ENCODE results near the gene ATRX. TPM values are rescaled to one million over a fixed set of nuclear protein-coding genes. Genes with fewer than 3 reads are reported as not detected.
"Not testable (repeated sequence)": the region's sequence is repeated elsewhere in the genome, so short reads cannot be mapped to it uniquely, and the experiment has no call there.

The ATRX gene
- total RNA-seq, 1 donor from 2014 or later = 261 TPM

DNA sequence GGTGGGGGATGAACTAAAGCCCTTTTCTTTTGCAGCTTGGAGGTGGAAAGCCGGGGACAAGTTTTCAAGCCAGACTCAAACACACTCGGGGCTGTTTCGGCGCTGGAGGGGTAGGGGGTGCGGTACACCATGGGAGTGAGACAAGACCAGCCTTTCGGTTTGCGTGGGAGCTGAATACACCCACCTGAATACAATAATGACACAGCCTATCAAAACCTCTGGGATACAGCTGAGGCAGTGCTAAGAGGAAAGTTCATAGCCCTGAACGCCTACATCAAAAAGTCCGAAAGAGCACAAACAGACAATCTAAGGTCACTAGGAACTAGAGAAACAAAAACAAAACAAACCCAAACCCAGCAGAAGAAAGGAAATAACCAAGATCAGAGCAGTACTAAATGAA lies 163.3 kb downstream of the ATRX start:
- DNase-seq = no peak

DNA sequence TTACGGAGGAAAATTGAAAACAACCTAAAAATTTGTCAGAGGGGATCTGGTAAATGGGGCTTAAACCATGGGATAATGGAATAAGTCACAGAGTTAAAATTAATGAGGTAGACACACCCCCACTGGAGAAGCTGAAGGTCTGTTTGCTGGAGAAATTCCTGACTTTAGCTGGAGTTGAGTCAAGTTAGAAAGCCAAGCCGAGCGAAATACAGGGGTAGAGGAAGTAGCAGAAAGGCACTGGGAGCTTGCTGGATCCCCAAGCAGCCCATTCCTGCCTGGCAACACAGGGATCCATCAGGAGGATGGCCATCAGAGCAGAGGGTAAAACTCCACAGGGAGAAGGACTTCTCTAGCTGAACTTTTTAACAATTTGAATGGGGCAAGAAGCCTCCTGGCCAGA lies 163.8 kb downstream of the ATRX start:
- DNase-seq = no peak

DNA sequence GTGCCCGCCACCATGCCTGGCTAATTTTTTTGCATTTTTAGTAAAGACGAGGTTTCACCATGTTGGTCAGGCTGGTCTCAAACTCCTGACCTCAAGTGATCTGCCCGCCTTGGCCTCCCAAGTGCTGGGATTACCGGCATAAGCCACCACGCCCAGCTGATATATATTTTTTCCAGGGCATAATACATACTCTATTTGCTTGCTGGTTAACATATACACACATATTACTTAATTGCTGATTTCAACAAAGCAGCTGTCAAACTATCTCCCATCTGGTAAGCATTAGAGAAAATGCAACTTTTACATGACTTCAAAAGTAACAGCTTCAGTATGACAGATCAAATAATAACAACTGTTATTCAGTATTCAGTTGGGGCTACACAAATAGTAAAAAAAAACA lies 164.6 kb downstream of the ATRX start:
- not testable (repeated sequence) for DNase-seq

DNA sequence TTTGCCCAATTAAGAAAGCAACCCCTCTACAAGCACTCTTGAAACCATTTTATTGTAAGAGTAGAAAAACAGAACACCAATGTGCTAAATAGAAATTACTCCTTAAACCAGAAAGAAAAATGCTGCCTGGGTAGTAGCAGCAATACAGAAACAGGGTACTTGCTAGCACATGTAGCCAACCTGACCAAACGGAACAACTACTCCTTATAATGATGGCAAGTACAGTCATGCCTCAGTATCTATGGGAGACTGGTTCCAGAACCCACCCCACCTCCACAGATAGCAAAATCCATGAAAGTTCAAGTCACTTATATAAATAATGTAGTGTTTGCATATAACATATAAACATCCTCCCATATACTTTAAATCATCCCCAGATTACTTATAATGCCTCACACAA lies 168.8 kb downstream of the ATRX start:
- DNase-seq = no peak

DNA sequence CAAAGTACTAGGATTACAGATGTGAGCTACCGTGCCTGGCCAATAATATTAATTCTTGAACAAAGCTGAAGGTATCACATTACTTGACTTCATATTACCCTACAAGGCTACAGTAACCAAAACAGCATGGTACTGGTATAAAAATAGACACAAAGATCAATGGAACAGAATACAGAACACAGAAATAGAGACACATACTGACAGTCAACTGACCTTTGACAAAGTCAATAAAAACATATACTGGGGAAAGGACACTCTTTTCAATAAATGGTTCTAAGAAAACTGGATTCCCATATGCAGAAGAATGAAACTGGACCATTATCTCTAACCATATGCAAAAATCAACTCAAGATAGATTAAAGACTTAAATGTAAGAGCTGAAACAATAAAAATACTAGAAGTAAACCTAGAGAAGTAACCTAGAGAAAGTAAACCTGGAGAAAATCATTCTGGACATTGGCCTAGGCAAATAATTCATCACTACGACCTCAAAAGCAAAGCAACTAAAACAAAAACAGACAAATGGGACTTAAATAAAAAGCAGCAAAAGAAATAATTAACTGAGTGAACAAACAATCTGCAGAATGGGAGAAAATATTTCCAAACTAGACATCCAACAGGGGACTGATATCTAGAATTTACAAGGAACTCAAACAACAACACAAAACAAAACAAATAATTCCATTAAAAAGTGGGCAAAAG lies 182.2 kb downstream of the ATRX start:
- no peak for DNase-seq

DNA sequence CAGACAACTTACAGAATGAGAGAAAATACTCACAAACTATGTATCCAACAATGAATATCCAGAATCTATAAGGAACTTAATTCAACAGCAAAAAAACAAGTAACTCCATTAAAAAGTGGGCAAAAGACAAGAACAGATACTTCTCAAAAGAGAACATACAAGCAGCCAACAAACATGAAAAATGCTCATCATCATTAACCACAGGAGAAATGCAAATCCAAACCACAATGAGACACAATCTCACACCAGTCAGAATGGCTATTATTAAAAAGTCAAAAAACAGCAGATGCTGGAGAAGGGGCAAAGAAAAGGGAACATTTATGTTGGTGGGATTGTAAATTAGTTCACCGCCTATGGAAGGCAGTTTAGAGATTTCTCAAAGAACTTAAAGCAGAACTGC lies 188.5 kb downstream of the ATRX start:
- DNase-seq = no peak

DNA sequence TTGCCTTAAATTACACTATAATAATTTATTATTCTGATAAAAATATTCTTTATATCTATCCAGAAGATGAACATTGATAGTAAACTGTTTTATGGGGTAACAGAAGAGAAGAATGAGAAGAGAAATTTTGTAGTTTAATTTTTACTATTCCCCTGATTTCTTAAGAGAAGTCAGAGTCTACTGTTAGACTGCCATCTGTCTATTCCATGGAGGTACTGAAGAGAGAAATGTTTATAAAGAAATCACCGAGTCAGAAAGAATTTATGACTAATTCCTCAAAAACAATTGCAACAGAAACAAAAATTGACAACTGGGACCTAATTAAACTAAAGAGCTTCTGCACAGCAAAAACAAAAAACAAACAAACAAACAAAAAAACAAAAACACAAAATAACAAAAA lies 188.9 kb downstream of the ATRX start:
- DNase-seq = no peak

DNA sequence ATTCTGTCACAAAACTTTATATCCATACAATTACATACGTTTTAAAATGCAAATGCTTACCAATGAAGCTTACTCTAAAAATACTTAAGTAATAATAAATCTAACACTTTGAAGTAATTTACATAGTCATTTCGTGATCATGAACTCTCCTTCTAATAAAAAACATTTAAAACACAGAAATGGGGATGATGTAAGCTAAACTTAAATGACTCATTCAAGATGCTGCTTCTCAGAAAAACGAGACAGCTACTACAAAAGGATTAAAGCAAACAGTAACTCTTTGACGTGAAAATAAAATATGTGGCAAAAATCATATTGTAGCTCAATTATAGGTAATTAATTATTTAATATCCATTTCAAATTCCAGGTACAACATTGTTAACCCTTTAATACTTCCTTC lies 190.2 kb downstream of the ATRX start:
- DNase-seq = no peak

DNA sequence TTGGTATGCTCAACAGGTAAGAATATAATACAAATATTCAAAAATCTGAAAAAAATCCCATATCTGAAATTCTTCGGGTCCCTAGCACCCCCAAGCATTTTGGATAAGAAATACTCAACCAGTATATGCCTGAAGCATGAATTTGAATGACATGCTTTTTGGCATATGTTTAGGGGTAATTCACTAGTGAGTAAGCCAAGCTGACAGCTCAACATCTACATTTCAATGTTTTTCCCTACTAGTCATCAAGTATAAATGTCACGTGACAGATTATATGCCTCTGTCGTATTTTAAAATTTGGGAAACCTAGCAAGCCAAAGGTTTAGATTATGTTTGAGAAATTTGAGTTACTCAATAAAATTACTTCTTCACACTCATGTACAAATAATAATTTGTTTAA lies 213.7 kb downstream of the ATRX start:
- DNase-seq = no peak

DNA sequence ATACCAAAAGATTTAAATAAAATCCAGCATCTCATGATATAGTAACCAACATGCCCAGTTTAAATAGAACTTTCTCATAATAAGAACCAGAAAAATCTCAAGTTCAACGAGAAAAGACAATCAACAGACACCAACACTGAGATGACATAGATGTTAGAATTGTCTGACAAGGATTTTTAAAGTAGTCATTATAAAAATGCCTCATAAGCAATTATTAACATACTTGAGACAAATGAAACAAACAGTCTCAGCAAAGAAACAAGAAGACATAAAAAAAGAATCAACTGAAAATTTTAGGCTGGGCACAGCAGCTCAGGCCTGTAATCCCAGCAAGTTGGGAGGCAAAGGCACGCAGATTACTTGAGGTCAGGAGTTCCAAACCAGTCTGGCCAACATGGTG lies 220.7 kb downstream of the ATRX start:
- no peak for DNase-seq

DNA sequence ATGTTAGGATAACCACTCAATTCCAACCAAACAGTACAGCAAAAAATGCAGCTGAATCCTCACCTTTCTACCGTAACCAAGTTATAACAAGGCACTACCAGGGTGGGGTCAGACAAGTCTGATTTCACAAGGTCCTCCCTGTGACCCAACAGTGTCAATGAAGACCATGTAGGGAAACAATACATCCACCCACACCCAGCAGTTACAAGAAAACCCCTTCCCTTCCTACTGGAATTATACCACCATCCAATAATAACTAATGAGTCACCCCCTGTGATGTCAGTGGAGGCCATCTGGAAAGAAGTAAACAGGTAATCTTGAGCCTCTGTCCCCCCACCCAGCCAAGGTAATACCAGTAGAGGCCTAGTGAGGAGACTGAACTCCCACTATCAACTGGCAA lies 221.2 kb downstream of the ATRX start:
- DNase-seq = no peak

DNA sequence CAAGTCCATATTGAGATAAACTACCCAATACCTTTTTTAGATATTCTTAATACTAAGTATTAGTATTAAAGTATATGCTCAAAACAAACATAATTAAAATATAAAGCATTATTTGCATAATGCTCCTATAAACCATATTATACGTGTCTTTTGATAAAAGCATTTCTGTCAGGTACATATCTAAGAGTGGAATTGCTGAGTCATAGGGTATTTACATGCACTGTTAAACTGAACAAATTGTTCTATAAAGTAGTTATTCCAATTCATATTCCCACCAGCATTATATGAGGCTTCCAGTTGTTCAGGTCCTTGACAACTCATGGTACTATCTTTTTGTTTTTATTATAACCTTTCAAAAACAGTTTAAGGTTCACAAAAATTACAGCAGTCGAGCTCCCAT lies 224.6 kb downstream of the ATRX start:
- DNase-seq = no peak

DNA sequence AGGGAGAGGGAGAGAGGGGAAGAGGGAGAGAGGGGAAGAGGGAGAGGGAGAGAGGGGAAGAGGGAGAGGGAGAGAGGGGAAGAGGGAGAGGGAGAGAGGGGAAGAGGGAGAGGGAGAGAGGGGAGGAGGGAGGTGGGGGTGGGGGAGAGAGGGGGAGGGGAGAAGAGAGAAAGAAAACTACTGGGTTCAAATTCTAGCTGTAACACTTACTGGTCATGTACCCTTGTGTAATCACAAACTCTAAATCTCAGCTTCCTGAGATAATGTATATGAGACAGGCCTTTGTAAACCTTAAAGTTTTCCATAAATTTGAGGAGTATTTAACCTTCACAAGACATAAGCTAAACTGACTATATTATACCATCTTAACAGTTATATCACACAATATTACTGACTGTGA lies 229.7 kb downstream of the ATRX start:
- DNase-seq = no peak

DNA sequence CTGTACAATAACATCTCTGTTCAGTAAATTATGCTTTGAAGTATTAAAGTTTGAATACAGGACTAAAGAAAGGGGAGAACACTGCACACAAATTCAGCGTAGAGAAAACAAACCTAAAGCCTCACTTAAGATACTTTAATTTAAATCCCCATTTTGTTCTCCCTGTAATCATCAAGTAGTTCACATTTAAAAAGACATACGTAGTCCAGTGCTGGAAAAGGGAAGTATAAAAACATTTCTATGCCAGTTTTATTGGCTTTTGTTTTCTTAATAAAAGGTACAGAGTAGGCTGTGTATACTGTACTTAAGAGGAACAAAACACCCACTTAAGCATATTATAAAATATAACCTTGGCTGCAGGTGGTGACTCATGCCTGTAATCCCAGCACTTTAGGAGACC lies 237.3 kb downstream of the ATRX start:
- DNase-seq = no peak

DNA sequence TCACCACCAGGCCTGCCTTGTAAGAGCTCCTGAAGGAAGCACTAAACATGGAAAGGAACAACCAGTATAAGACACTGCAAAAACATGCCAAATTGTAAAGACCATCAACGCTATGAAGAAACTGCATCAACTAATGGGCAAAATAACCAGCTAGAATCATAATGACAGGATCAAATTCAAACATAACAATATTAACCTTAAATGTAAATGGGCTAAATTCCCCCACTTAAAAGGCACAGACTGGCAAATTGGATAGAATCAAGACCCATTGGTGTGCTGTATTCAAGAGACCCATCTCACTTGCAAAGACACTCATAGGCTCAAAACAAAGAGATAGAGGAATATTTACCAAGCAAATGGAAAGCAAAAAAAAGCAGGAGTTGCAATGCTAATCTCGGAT lies 246.2 kb downstream of the ATRX start:
- not testable (repeated sequence) for DNase-seq

DNA sequence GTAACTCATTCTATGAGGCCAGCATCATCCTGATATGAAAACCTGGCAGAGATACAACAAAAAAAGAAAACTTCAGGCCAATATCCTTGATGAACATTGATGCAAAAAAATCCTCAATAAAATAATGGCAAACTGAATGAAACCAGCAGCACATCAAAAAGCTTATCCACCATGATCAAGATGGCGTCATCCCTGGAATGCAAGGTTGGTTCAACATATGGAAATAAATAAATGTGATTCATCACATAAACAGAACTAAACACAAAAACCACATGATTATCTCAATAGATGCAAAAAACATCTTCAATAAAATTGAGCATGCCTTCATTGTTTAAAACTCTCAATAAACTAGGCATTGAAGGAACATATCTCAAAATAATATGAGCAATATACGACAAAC lies 254.8 kb downstream of the ATRX start:
- not testable (repeated sequence) for DNase-seq

DNA sequence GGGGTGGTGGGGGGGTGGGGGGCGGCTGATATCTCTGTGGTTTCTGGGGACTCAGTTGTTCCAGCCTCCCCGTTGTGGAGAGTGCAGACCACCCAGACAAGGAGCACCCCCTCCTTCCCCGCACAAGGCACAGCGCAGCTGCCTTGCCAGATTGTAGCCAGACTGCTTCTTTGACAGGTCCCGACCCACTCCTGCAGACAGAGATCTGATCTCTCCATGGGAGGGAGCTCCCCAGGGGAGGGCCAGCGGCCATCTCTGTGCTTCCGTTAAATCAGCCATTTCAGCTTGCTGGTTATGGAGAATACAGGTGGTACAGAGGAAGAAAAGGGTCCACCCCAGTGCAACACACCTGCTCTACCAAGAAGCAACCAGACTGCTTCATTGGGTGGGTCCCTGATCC lies 258.0 kb downstream of the ATRX start:
- DNase-seq = no peak

DNA sequence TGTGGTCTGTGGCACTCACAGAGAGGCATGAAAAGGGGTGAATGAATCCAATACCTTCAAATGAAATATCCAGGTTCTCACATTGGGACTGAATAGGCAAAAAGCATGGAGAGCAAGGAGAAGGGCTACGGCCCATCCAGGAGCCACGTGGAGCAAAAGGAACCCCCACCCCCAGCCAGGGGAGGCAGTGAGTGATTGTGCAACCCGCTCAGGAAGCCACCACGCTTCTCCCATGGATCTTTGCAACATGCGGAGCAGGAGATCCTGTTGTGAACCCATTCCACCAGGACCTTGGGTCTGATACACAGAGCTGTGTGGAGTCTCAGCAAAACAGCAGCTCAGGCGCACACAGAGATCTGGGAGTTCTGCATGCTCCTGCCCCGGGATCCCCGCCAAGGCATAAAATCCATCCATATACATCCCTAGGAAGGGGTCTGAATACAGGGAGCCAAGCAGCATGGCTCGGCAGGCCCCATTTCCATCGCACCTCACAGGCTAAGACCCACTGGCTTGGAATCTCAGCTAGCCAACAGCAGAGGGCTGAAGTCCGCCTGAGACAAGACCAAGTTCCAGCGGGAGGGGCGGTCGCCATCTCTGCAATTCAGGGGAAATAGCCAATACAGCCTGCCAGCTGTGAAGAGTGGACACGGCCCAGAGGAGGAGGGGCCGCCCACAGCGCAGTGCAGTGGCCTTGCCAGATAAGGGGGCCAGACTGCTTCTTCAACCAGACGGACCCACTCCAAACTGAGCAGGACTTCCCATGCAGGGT lies 258.6 kb downstream of the ATRX start:
- DNase-seq = no peak

DNA sequence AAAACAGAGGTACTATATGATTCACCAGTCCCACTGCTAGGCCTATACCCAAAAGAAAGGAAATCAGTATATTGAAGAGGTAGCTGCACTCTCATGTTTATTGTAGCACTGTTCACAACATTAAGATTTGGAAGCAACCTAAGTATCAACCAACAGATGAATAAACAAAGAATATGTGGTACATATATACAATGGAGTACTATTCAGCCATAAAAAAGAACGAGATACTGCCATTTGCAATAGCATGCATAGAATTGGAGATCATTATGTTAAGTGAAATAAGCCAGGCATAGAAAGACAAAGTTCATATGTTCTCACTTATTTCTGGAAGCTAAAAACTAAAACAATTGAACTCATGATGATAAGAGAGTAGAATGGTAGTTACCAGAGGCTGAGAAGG lies 266.3 kb downstream of the ATRX start:
- no peak for DNase-seq

DNA sequence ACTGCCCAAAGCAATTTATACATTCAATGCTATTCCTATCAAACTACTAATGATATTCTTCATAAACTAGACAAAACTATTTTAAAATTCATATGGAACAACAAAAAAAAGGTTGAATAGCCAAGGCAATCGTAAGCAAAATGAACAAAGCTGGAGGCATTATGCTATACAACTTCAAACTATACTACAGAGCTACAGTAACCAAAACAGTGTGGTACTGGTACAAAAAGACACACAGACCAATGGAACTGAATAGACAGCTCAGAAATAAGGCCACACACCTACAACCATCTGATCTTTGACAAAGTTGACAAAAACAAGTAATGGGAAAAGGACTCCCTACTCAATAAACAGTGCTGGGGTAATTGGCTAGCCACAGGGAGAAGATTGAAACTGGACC lies 271.8 kb downstream of the ATRX start:
- no peak for DNase-seq

DNA sequence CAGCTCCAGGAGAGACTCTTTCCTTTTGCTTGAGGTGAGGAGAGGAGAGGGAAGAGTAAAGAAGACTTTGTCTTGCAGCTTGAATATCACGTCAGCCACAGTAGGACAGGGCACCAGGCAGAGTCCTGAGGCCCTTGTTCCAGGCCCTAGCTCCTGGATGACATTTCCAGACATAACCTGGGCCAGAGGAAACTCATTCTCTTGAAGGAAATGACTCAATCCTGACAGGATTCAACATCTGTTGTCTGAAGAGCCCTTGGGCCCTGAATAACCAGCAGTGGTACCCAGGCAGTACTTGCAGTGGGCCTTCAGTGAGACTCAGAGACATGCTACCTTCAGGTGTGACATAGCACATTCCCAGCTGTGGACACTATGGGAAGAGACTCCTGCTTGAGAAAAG lies 276.0 kb downstream of the ATRX start:
- DNase-seq = no peak

DNA sequence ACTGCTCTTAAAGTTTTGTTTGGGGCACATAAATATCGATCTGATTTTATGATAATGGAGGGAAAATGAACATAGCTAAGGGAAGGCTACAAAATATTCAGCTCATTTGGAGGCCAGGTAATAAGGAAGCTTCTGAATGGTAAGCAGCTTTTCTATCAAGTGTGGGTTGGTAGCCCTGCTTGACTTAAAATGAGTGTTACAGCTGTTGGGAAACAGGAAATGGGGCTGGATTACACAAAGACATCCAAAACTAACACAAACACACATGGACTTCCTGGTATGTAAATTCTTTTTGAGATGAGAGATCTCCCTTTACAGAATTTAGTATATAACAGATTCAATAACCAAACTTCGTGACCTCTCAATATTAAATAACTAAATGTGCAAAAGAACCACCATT lies 280.8 kb downstream of the ATRX start:
- no peak for DNase-seq

DNA sequence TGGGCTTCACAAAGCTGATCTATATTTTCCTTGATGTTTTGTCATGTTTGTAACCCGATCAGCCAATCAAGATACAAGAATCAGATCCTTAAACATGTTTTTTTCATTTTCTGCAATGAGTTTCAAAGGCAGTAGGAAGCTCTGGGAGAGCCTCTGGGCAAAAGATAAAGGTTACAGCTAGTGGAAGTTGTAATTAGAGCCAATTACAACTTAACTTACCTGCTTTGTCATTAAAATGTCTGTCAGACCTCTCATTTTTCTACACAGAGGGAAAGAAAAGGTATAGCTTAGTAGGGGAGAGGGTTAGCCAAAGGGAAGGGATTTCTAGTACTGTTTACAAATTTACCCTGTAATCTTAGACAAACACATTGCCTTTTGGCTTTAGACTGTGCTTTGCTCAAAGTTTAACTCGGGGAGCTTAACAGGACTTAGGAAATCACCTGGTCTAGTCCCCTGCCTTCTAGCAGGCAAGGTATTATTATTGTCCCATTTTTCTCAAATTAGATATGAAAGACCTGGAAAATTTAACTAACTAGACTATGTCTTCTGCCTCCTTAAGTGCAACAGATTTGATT lies 283.0 kb downstream of the ATRX start:
- DNase-seq = no peak

DNA sequence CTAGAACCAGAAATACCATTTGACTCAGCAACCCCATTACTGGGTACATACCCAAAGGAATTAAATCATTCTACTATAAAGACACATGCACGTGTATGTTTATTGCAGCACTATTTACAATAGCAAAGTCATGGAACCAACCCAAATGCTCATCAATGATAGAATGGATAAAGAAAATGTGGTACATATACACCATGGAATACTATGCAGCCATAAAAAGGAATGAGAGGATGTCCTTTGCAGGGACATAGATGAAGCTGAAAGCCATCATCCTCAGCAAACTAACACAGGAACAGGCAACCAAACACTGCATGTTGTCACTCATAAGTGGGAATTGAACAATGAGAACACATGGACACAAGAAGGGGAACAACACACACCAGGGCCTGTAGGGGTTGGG lies 285.9 kb downstream of the ATRX start:
- not testable (repeated sequence) for DNase-seq
